Measurements from ENCODE around the gene PHLDA2. TPM values are rescaled to one million over a fixed set of nuclear protein-coding genes. Genes with fewer than 3 reads are reported as not detected.

PHLDA2 gene
- total and polyA plus RNA-seq, 2 donors (not counting 3 experiments of a cell fraction or from before 2014, with no cell fraction given), result 38.5 to 44.5 TPM

DNA sequence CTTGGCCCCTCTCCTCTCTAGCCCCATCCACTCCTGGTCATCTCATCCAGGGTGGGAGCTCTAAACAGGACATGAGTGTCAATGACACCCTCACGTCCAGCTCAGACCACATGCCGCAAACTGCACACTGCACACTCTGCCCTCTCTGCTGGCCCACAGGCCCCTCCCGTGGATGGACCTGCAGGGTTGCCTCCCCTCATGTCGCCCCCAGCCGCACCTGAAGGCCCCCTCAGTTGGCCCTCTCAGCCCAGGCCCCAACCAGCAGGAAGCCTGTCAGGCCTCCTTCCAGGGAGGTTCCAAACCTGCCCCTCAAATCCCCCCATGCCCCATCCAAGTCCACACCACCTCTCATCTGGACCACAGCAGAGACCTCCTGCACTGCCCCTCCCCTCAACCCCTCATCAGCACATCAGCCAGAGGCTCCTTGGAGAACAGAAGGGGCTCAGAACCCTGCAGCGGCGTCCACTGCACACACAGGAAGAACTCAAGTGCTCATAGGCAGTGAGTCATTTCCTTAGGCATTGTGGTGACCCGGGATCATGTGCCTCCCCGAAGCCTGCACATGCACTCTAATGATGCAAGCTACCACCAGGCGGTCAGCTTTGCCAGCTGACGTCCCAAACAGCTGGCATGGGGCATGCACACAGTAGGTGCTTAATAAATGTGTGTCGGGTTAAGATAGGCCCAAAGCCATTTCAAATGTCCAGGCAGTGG is 30.7 kb downstream of the PHLDA2 start:
- ChIA-PET CTCF (interaction anchor here (0.8 to 1.8 kb wide), 5 partner anchors 10 to 366 kb away, joined by 3 to 12 read pairs (median 7); no protein-coding TSS in a partner anchor), POLR2A (interaction anchor here (0.7 to 1.7 kb wide), 3 partner anchors 31 to 1921 kb away, joined by 3 to 11 read pairs (median 4); partner anchors contain the start of gene PHLDA2)
- H3K9me1 ChIP-seq (replicated peaks; ENCODE audit: control insufficient read depth, extremely low read depth, insufficient read depth, low read length), result no peaks in the 10 kb centered on the region
- peaks cover 26% of the 10 kb centered on the region for H3K4me1 ChIP-seq (ENCODE audit: control insufficient read depth, extremely low read depth, insufficient read depth, low read length)
- no peaks in the 10 kb centered on the region for H3K79me2 ChIP-seq (ENCODE audit: control insufficient read depth, insufficient read depth, low read length)
- H3K9me3 ChIP-seq (replicated peaks; ENCODE audit: control insufficient read depth, insufficient read depth, low read length), result no peaks in the 10 kb centered on the region
- peak overlapping the region; percentile 22 for H3K9ac ChIP-seq (replicated peaks; ENCODE audit: extremely low read depth, insufficient read depth, low read length)
- H3K4me3 ChIP-seq (replicated peaks in 1 of 3; ENCODE audit: insufficient read depth in 1 of 3, low read depth in 1 of 3, low read length in 3 of 3), result no peak overlapping the region
- peak overlapping the region; percentile 72 for H3K27ac ChIP-seq (ENCODE audit: insufficient read depth, low read depth, low read length)
- peak overlapping the region; percentile 26 for H3K4me2 ChIP-seq (ENCODE audit: insufficient read depth, low read length)
- TF ChIP-seq, protein P1, sequence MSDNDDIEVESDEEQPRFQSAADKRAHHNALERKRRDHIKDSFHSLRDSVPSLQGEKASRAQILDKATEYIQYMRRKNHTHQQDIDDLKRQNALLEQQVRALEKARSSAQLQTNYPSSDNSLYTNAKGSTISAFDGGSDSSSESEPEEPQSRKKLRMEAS (IDR thresholded peaks at IDR 0.05; ENCODE audit: insufficient read depth, insufficient read length), result peak; percentile 91
- peak; percentile 88 for TF ChIP-seq FOS (IDR thresholded peaks at IDR 0.05; ENCODE audit: borderline replicate concordance, insufficient read depth, low read length)
- TF ChIP-seq, protein P2, sequence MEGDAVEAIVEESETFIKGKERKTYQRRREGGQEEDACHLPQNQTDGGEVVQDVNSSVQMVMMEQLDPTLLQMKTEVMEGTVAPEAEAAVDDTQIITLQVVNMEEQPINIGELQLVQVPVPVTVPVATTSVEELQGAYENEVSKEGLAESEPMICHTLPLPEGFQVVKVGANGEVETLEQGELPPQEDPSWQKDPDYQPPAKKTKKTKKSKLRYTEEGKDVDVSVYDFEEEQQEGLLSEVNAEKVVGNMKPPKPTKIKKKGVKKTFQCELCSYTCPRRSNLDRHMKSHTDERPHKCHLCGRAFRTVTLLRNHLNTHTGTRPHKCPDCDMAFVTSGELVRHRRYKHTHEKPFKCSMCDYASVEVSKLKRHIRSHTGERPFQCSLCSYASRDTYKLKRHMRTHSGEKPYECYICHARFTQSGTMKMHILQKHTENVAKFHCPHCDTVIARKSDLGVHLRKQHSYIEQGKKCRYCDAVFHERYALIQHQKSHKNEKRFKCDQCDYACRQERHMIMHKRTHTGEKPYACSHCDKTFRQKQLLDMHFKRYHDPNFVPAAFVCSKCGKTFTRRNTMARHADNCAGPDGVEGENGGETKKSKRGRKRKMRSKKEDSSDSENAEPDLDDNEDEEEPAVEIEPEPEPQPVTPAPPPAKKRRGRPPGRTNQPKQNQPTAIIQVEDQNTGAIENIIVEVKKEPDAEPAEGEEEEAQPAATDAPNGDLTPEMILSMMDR (IDR thresholded peaks at IDR 0.05; ENCODE audit: extremely low read depth in 1 of 2, insufficient read depth in 1 of 2, low read depth in 1 of 2, low read length in 2 of 2), result no peak
- TF ChIP-seq JUN (IDR thresholded peaks at IDR 0.05; ENCODE audit: borderline replicate concordance, insufficient read depth, insufficient read length, low read depth), result peak; percentile 95
- peak; percentile 94 for TF ChIP-seq POLR2AphosphoS5 (IDR thresholded peaks at IDR 0.05; ENCODE audit: insufficient read depth, low read depth, low read length)
- peak; percentile 87 for TF ChIP-seq MYC (IDR thresholded peaks at IDR 0.05; ENCODE audit: low read depth, low read length)
- dilution Hi-C loops (cut with MboI; ENCODE audit: extremely low pct_ligation_motif_present, low sequenced_read_pairs), result no loop called here
- H2AFZ ChIP-seq (ENCODE audit: low read depth, low read length), result no peak overlapping the region
- peaks cover 0 to 2% of the 10 kb centered on the region in 2 experiments for H3K27me3 ChIP-seq (ENCODE audit: control insufficient read depth in 2 of 2, insufficient read depth in 2 of 2, low read length in 2 of 2)
- intact Hi-C loops (cut with micrococcal nuclease), result loop anchor here (1.0 kb wide), 1 partner anchor 31 kb away; the partner anchor contains the start of gene PHLDA2
- no peaks in the 10 kb centered on the region for H3K36me3 ChIP-seq (ENCODE audit: control insufficient read depth in 2 of 2, extremely low read depth in 1 of 2, insufficient read depth in 2 of 2, low read length in 2 of 2)
- no TSS peak for BruUV-seq (replicated peaks)
- peak; percentile 99 for FAIRE-seq
- DNase-seq (ENCODE audit: low read depth, low spot score), result peak; percentile 88
- H4K20me1 ChIP-seq (replicated peaks; ENCODE audit: control insufficient read depth, extremely low read depth, insufficient read depth, low read length), result no peaks in the 10 kb centered on the region

All from endothelial cell of umbilical vein (primary cell).